IMR-90 (cell line): ENCODE data around the gene DPH2. TPM values are rescaled to one million over a fixed set of nuclear protein-coding genes. Genes with fewer than 3 reads are reported as not detected.

Source experiments
- ATAC-seq: fragments of 200-7000 bp; cut with Tn5 transposase; 2 replicates; pipeline ENCODE4 v1.9.1; 2020; ENCODE audit warnings: low read depth, mild to moderate bottlenecking, moderate library complexity
- BruUV-seq: library from RNA; stranded (reverse); fragments of 400-500 nt; replicated peaks from 2 replicates; lab custom pipeline; 2021; lab: Mats Ljungman, UMichigan
- CTCF ChIA-PET: fragments of 300-600 bp; formaldehyde crosslinking; extraction: SDS; loops from one replicate; lab custom pipeline; 2021; ENCODE audit warnings: antibody characterized with exemption; lab: Yijun Ruan, JAX
- POLR2A ChIA-PET: fragments of 300-600 bp; sonication (Branson Sonifier 250); formaldehyde crosslinking; loops from one replicate; lab custom pipeline; 2022; ENCODE audit warnings: antibody characterized with exemption; ENCODE audit not compliant: unreplicated experiment; lab: Charles Lee
- DNase-seq: peaks from one replicate; pipeline ENCODE4 v3.0.0; 2013
- H2AFZ ChIP-seq: replicated peaks from 2 replicates; pipeline ENCODE3; 2013; ENCODE audit warnings: low read length, mild to moderate bottlenecking; ENCODE audit not compliant: poor library complexity
- H2AK5ac ChIP-seq: 2 replicates; pipeline ENCODE4 v1.6.1; 2013; ENCODE audit warnings: low read depth, low read length, inconsistent platforms
- H2AK9ac ChIP-seq: replicated peaks from 2 replicates; pipeline ENCODE3; 2013; ENCODE audit warnings: mild to moderate bottlenecking, low read depth, low read length, moderate library complexity; ENCODE audit not compliant: poor library complexity
- H2BK120ac ChIP-seq: 2 replicates; pipeline ENCODE4 v1.6.1; 2013; ENCODE audit warnings: low read depth, low read length, inconsistent platforms
- H2BK15ac ChIP-seq: 3 replicates; pipeline ENCODE4 v1.6.1; 2013; ENCODE audit warnings: low read depth, low read length, inconsistent platforms
- H2BK20ac ChIP-seq: 2 replicates; pipeline ENCODE4 v1.6.1; 2013; ENCODE audit warnings: low read depth, mild to moderate bottlenecking, inconsistent platforms, low read length, moderate library complexity
- H2BK5ac ChIP-seq: 2 replicates; pipeline ENCODE4 v1.6.1; 2013; ENCODE audit warnings: mild to moderate bottlenecking, low read depth, low read length, inconsistent platforms; ENCODE audit not compliant: poor library complexity, severe bottlenecking
- H3K14ac ChIP-seq: replicated peaks from 2 replicates; pipeline ENCODE4 v1.6.1; 2013; ENCODE audit warnings: low read depth, low read length, inconsistent platforms
- H3K18ac ChIP-seq: 2 replicates; pipeline ENCODE4 v1.6.1; 2013; ENCODE audit warnings: low read depth, low read length, control low read depth
- H3K23ac ChIP-seq: 2 replicates; pipeline ENCODE4 v1.6.1; 2013; ENCODE audit warnings: low read depth, low read length, inconsistent platforms
- H3K27ac ChIP-seq: 2 replicates; pipeline ENCODE4 v1.5.1; 2013; ENCODE audit warnings: mild to moderate bottlenecking, control low read depth, low read length; ENCODE audit not compliant: insufficient read depth
- H3K27me3 ChIP-seq: 2 replicates; pipeline ENCODE4 v1.6.1; 2013; ENCODE audit warnings: low read length; ENCODE audit not compliant: control insufficient read depth, insufficient read depth
- H3K36me3 ChIP-seq: 2 replicates; pipeline ENCODE4 v1.6.1; 2013; ENCODE audit warnings: low read length, mixed read lengths; ENCODE audit not compliant: control insufficient read depth, insufficient read depth
- H3K4ac ChIP-seq: 2 replicates; pipeline ENCODE4 v1.6.1; 2013; ENCODE audit warnings: low read depth, low read length, inconsistent platforms
- H3K4me1 ChIP-seq: 2 replicates; pipeline ENCODE4 v1.6.1; 2013; ENCODE audit warnings: low read length, mixed read lengths; ENCODE audit not compliant: control insufficient read depth, insufficient read depth
- H3K4me2 ChIP-seq: 2 replicates; pipeline ENCODE4 v1.6.1; 2013; ENCODE audit warnings: low read depth, mild to moderate bottlenecking, control low read depth, low read length, moderate library complexity
- H3K4me3 ChIP-seq: 2 replicates; pipeline ENCODE4 v1.5.1; 2013; ENCODE audit warnings: low read depth, mild to moderate bottlenecking, control low read depth, low read length, moderate library complexity; ENCODE audit not compliant: insufficient read depth
- H3K56ac ChIP-seq: 2 replicates; pipeline ENCODE4 v1.6.1; 2013; ENCODE audit warnings: low read length, inconsistent platforms; ENCODE audit not compliant: insufficient read depth; ENCODE audit errors: extremely low read depth
- H3K79me1 ChIP-seq, 2 experiments: 2 replicates each; pipeline ENCODE4 v1.6.1; 2013; ENCODE audit warnings: low read length in 2 of 2, inconsistent platforms in 1 of 2, low read depth in 1 of 2
- H3K9ac ChIP-seq: 2 replicates; pipeline ENCODE4 v1.6.1; 2013; ENCODE audit warnings: low read depth, low read length, control low read depth
- H3K9me1 ChIP-seq: 2 replicates; pipeline ENCODE4 v1.6.1; 2013; ENCODE audit warnings: low read length, inconsistent platforms; ENCODE audit not compliant: insufficient read depth
- H3K9me3 ChIP-seq: 2 replicates; pipeline ENCODE4 v1.6.1; 2013; ENCODE audit warnings: low read length; ENCODE audit not compliant: control insufficient read depth, insufficient read depth
- H4K20me1 ChIP-seq: 2 replicates; pipeline ENCODE4 v1.6.1; 2013; ENCODE audit warnings: low read length, inconsistent platforms; ENCODE audit not compliant: insufficient read depth
- H4K5ac ChIP-seq: 2 replicates; pipeline ENCODE4 v1.6.1; 2013; ENCODE audit warnings: mild to moderate bottlenecking, low read depth, low read length, control low read depth
- H4K8ac ChIP-seq, 2 experiments: 2 replicates each; pipeline ENCODE4 v1.6.1; 2013; ENCODE audit warnings: low read depth in 2 of 2, low read length in 2 of 2, control low read depth in 1 of 2, inconsistent platforms in 1 of 2
- H4K91ac ChIP-seq: 2 replicates; pipeline ENCODE4 v1.6.1; 2013; ENCODE audit warnings: low read depth, low read length, inconsistent platforms; ENCODE audit not compliant: insufficient read depth
- BHLHE40 ChIP-seq: fragments of 150-350 bp; IDR thresholded peaks from 2 replicates; pipeline ENCODE4 v1.6.1; 2016; ENCODE audit warnings: mild to moderate bottlenecking, low read depth, low read length
- RFX5 ChIP-seq: IDR thresholded peaks from 2 replicates; pipeline ENCODE4 v1.8.0; 2012; ENCODE audit warnings: low read depth, mild to moderate bottlenecking, low read length, moderate library complexity
- WGBS, 2 experiments: methylation state at CpG; one replicate each; pipeline versions ENCODE4 v1.1.5 to v1.1.7; 2013; ENCODE audit warnings: missing lambda C conversion rate in 2 of 2; ENCODE audit not compliant: insufficient read length in 1 of 2; ENCODE audit errors: extremely low coverage in 2 of 2; 5-methylcytosine and 5-hydroxymethylcytosine counted together
- dilution Hi-C: fragments of 300-500 bp; cut with HindIII; formaldehyde crosslinking; loops from one replicate; pipeline ENCODE4 v1.14.3; 2018; ENCODE audit warnings: low sequenced_read_pairs; ENCODE audit not compliant: unreplicated experiment
- in situ Hi-C: fragments of 300-500 bp; cut with MboI; formaldehyde crosslinking; loops from 3 replicates; pipeline ENCODE4 v1.14.3; 2019; ENCODE audit warnings: low sequenced_read_pairs, inconsistent platforms, mixed read lengths
- intact Hi-C: fragments of 100-400 bp; cut with micrococcal nuclease; formaldehyde crosslinking; loops from 2 replicates; pipeline ENCODE4 v1.10.0; 2022
- polyA plus RNA-seq, 3 experiments: library from polyadenylated mRNA; depleted of rRNA; stranded (reverse); fragments of >200 nt; gene quantifications; 2 replicates each; pipeline ENCODE4 v1.2.3, GENCODE V29; 2012; ENCODE audit warnings: low replicate concordance in 1 of 3
- total RNA-seq: library from RNA; depleted of rRNA; stranded (reverse); fragments of >200 nt; gene quantifications from 2 replicates; pipeline ENCODE4 v1.2.3, GENCODE V29; 2012

Gene DPH2
- total and polyA plus RNA-seq, 2 of the 4 experiments (the other 2 are of a cell fraction), result 21.0 to 32.2 TPM

GRCh38 chr1:44019466-44019948, 49.7 kb downstream of the DPH2 start:
- ChIA-PET CTCF (interaction anchor here (2.0 kb wide), 1 partner anchor 13 kb away, joined by 6 read pairs; no protein-coding TSS in a partner anchor), POLR2A (no interaction called here)
- intact Hi-C loops (no loop called here), in situ Hi-C loops (loop anchor here (10.0 kb wide), 1 partner anchor 565 kb away; no protein-coding TSS in a partner anchor), dilution Hi-C loops (no loop called here)
- 68% methylated on average over 8 of the region's 13 CpGs; no CpG with 5 or more reads in 1 of the 2 experiments for WGBS, 2 experiments
- Histone ChIP-seq H3K18ac (no peak overlapping the region), H2AFZ (no peak overlapping the region), H2BK120ac (no peak overlapping the region), H4K91ac (no peak overlapping the region), H3K9me1 (peaks cover 8% of the 10 kb centered on the region; the same call in 1 of the 2 replicates), H3K4me1 (no peaks in the 10 kb centered on the region), H2AK9ac (no peak overlapping the region), H3K56ac (no peak overlapping the region), H3K9me3 (no peaks in the 10 kb centered on the region), H3K4me3 (no peak overlapping the region), H3K9ac (no peak overlapping the region), H4K5ac (no peak overlapping the region), H3K14ac (no peak overlapping the region), H2BK15ac (no peak overlapping the region), H3K23ac (no peak overlapping the region), H3K27ac (no peak overlapping the region), H3K4ac (no peak overlapping the region), H3K27me3 (no peaks in the 10 kb centered on the region), H2BK20ac (no peak overlapping the region), H3K79me1 (no peaks in the 10 kb centered on the region), H4K20me1 (no peaks in the 10 kb centered on the region; the same call in 1 of the 2 replicates), H2BK5ac (no peak overlapping the region), H3K36me3 (peaks cover 26% of the 10 kb centered on the region; the same call in 1 of the 2 replicates), H3K4me2 (no peak overlapping the region), H4K8ac (no peak overlapping the region), H2AK5ac (no peak overlapping the region)
- ATAC-seq (no peak), DNase-seq (no peak)
- TF ChIP-seq RFX5 (no peak), BHLHE40 (no peak)
- BruUV-seq, result no TSS peak
